ENCODE results near the gene NKAIN2.

DNA sequence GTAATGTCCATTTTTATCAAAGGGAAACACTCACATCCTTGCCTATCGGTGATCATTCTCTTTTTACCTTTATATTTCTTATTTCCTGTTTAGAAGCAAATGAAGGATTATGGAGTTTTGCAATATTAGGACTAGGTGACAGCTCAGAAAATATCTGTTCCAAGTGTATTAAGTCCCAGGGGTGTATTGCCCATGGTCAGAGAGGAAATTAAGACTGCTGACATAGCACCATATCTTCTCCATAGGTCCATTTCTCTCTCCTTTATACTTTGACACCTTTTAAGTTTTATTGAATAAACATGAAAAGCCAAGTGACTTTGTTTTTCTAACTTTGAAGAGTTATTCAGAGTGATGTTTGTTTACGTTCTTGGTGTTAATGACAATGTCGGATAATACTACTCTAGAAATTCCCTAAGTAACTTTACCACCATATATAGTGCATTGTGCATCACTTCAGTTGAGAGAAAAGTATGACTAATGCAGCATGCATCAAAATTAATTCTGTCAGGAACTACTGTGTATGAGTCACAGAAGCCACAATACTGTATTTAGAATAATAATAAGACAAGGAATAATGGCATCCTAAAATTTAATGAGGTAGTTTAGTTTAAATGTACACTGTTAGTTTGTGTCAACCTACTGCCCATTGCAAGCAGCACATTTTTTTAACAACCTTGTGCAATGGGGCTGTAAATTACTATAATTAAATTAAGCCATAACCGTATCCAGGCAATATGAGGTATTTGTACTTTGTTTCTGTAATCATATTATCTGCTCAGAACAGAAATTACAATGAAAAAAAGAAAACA is 684.2 kb downstream of the NKAIN2 start:
- TF ChIP-seq CTCF (IDR thresholded peaks at IDR 0.05 in 4 of 5, conservative IDR thresholded peaks at IDR 0.05 in 1 of 5): no peak
- TF ChIP-seq POLR2A (IDR thresholded peaks at IDR 0.05): no peak
